Ammon's horn (tissue), 1 donor: ENCODE results near the gene IFNL2.
"Not testable (repeated sequence)": the region's sequence is repeated elsewhere in the genome, so short reads cannot be mapped to it uniquely, and the experiment has no call there.

Experiments used
- DNase-seq: peaks from one replicate; pipeline ENCODE4 v3.0.0-alpha.2; 2016; ENCODE audit warnings: low spot score

The IFNL2 gene

DNA sequence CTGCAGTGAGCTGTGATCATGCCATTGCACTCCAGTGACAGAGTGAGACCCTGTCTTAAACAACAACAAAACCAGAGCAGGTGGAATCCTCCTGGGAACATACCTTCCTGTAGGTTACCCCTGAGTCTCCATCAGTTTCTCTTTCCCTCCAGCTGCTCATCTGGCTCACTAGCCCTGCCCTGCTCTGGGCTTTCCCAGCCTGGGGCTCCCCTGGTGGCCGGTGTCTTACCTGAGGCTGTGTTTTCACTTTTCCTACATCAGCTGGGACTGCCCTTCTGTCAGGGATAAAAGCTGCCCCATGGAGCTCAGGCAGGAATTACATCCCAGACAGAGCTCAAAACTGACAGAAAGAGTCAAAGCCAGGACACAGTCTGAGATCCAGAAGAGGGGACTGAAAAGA, at the start of gene IFNL2:
Gene IFNL2, plus strand, starts transcription at position 312 of the 400 bp plus-strand sequence. CDS start 173 bp downstream, outside the sequence.
- DNase-seq = not testable (repeated sequence)

GRCh38 chr19:39219108-39219507, 49.1 kb upstream of the IFNL2 start:
- DNase-seq = not testable (repeated sequence)

- no peak for DNase-seq
Observed at GRCh38 chr19:39223703-39224279, 44.4 kb upstream of the IFNL2 start.

GRCh38 chr19:39224910-39225309, 43.3 kb upstream of the IFNL2 start:
- DNase-seq = no peak

DNA sequence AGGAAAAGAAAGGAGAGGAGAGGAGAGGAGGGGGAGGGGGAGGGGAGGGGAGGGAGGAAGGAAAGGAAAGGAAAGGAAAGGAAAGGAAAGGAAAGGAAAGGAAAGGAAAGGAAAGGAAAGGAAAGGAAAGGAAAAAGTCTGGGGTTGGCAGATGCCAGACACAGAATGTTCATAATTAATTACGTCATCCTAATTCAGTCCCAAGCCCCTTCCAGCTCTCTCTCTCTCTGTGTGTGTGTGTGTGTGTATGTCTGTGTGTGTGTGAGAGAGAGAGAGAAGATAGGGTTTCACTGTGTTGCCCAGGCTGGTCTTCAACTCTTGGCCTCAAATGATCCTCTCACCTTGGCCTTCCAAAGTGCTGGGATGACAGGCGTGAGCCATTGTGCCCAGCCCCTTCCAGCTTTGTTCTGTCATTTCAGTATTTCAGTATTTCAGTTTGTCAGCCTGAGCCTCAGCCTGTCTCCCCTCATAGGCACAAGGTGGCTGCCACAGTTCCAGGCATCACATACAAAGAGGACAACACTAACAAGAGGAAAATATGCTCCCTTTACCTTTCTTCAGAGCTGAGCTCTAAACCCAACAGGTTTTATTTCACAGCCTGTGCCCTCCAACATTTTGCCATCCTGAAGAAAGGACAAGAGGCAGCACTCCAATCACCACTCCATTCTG, 38.0 kb upstream of the IFNL2 start:
- DNase-seq = no peak

DNA sequence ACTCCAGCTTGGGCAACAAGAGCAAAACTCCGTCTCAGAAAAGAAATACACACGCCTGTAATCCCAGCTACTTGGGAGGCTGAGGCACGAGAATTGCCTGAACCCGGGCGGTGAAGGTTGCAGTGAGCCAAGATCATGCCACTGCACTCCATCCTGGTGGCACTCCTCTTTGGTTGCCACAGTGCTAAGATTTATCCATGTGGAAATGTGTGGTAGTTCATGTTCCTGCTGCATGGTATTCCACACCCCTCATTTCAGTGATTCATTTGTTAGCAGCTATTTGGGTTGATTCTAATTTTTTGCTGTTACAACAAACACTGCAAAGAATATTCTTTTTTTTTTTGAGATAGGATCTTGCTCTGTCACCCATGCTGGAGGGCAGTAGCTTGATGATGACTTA, 35.5 kb upstream of the IFNL2 start:
- DNase-seq = no peak

GRCh38 chr19:39236527-39236926, 31.7 kb upstream of the IFNL2 start:
- no peak for DNase-seq

GRCh38 chr19:39237200-39238184, 30.7 kb upstream of the IFNL2 start:
- no peak for DNase-seq

DNA sequence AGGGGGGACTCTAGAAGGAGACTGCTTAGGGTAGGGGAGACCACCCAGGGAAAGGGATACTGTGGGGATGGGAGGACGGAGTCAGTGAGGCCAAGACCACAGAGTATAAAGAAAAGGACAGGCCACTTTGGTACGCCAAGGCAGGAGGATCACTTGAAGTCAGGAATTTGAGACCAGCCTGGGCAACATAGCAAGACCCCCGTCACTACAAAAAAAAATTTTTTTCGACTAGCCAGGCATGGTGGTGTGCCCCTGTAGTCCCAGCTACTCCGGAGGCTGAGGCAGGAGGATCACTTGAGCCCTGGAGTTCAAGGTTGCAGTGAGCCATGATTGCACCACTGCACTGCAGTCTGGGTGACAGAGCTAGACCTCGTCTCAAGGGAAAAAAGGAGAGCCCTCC, 30.0 kb upstream of the IFNL2 start:
- DNase-seq = no peak

- no peak for DNase-seq
Observed at GRCh38 chr19:39238944-39239343, 29.3 kb upstream of the IFNL2 start.

GRCh38 chr19:39240421-39240820, 27.8 kb upstream of the IFNL2 start:
- no peak for DNase-seq

DNA sequence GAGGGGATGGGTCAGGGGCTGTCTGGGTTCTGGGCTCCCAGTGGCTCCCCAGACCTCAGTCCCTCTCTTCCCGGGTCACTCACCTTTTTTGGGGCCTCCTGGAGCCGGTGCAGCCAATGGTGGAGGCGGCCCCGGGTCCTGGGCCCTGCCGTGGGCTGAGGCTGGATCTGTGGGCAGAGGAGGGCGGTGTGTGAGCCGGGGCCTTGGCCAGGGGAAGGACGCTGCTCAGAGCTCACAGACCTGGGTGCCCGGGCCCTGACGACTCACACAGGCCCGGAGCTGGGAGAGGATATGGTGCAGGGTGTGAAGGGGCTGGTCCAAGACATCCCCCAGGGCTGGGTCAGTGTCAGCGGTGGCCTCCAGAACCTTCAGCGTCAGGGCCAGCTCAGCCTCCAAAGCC, 24.5 kb upstream of the IFNL2 start:
- DNase-seq = not testable (repeated sequence)

DNA sequence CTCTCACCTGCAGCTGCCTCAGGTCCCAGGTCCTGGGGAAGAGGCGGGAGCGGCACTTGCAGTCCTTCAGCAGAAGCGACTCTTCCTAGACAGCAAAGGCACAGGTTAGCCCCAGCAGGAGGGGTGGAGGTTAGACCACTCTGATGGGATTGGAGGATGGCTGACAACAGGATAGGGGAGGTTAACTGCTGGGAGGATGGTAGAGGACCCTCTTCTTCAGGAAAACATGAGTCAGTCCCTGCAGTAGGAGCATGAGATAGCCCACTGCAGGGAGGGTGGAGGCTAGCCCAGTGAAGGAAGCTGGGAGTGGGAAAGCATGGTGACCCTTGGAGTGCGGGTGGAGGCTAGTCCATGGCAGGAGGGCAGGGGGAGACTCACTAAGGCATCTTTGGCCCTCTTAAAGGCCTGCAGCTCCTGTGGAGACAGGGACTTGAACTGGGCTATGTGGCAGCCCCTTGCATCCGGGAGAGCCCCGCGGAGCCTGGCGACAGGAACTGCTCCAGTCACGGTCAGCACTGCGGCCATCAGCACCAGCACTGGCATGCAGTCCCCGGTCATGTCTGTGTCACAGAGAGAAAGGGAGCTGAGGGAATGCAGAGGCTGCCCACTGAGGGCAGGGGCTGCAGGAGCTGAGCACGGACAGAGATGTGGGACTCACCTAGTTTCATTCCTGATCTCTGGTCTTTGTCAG, 23.6 kb upstream of the IFNL2 start, which contains the start of gene IFNL3:
Gene IFNL3, minus strand, starts transcription at position 597 of the 691 bp plus-strand sequence. Its CDS starts 39 bp downstream, at position 558.
- DNase-seq = not testable (repeated sequence)

- DNase-seq = not testable (repeated sequence)
Observed at GRCh38 chr19:39245166-39245565, 23.0 kb upstream of the IFNL2 start.

GRCh38 chr19:39246951-39247669, 21.1 kb upstream of the IFNL2 start:
- peak; percentile 46 for DNase-seq

- DNase-seq = no peak
Observed at GRCh38 chr19:39247701-39248664, 20.2 kb upstream of the IFNL2 start.

- no peak for DNase-seq
Observed at GRCh38 chr19:39248806-39249205, 19.4 kb upstream of the IFNL2 start, which contains the start of gene IFNL4. Gene IFNL4, minus strand, starts transcription at chr19:39248856.

- DNase-seq = no peak
Observed at GRCh38 chr19:39251081-39251480, 17.1 kb upstream of the IFNL2 start.

GRCh38 chr19:39251846-39252245, 16.4 kb upstream of the IFNL2 start:
- DNase-seq = no peak

GRCh38 chr19:39252458-39252857, 15.7 kb upstream of the IFNL2 start:
- DNase-seq = no peak
